Neuronal stem cell (in vitro differentiated cells): Measurements from ENCODE around the gene ECSCR.

Experiments
- DNase-seq: peaks from one replicate; pipeline ENCODE4 v3.0.0-alpha.2; 2013; ENCODE audit warnings: low spot score
- H2AFZ ChIP-seq: one replicate; pipeline ENCODE4 v1.6.1; 2013; ENCODE audit warnings: mild to moderate bottlenecking, low read length, inconsistent platforms
- H2AK5ac ChIP-seq: 2 replicates; pipeline ENCODE4 v1.6.1; 2013; ENCODE audit warnings: low read depth, mild to moderate bottlenecking, inconsistent platforms, low read length, moderate library complexity, mixed read lengths
- H2BK120ac ChIP-seq: 2 replicates; pipeline ENCODE4 v1.6.1; 2013; ENCODE audit warnings: low read depth, mild to moderate bottlenecking, inconsistent platforms, low read length, moderate library complexity, mixed read lengths
- H2BK12ac ChIP-seq: one replicate; pipeline ENCODE4 v1.6.1; 2013; ENCODE audit warnings: low read length, inconsistent platforms
- H2BK15ac ChIP-seq: 2 replicates; pipeline ENCODE4 v1.6.1; 2013; ENCODE audit warnings: mild to moderate bottlenecking, low read length, inconsistent platforms, mixed read lengths
- H2BK5ac ChIP-seq: one replicate; pipeline ENCODE4 v1.6.1; 2013; ENCODE audit warnings: inconsistent platforms, mild to moderate bottlenecking, low read length, moderate library complexity
- H3K14ac ChIP-seq: one replicate; pipeline ENCODE4 v1.6.1; 2013; ENCODE audit warnings: low read length, inconsistent platforms
- H3K18ac ChIP-seq: 2 replicates; pipeline ENCODE4 v1.6.1; 2013; ENCODE audit warnings: low read length, inconsistent platforms
- H3K23ac ChIP-seq: 2 replicates; pipeline ENCODE4 v1.6.1; 2013; ENCODE audit warnings: low read depth, mild to moderate bottlenecking, mixed read lengths, low read length, inconsistent platforms; ENCODE audit not compliant: poor library complexity
- H3K27ac ChIP-seq: replicated peaks from 3 replicates; pipeline ENCODE4 v1.5.1; 2013; ENCODE audit warnings: low read length, inconsistent platforms
- H3K27me3 ChIP-seq, 3 experiments: 2 replicates each; pipeline ENCODE4 v1.6.1; 2013; ENCODE audit warnings: low read length in 3 of 3, mild to moderate bottlenecking in 2 of 3, inconsistent platforms in 1 of 3, low read depth in 1 of 3, mixed read lengths in 1 of 3, moderate library complexity in 1 of 3; ENCODE audit not compliant: control insufficient read depth in 3 of 3, insufficient read depth in 3 of 3
- H3K36me3 ChIP-seq, 2 donors: replicated peaks in 1 of 2; 2 replicates each; pipeline ENCODE4 v1.6.1; 2013; ENCODE audit warnings: low read length in 2 of 2; ENCODE audit not compliant: control insufficient read depth in 2 of 2, insufficient read depth in 2 of 2
- H3K4ac ChIP-seq: 2 replicates; pipeline ENCODE4 v1.6.1; 2013; ENCODE audit warnings: inconsistent platforms, mild to moderate bottlenecking, low read length, moderate library complexity
- H3K4me1 ChIP-seq, 2 donors: 1 replicate in 1 of 2; 2 replicates in 1 of 2; pipeline ENCODE4 v1.6.1; 2013; ENCODE audit warnings: low read length in 2 of 2, low read depth in 1 of 2; ENCODE audit not compliant: control insufficient read depth in 2 of 2, insufficient read depth in 1 of 2
- H3K4me2 ChIP-seq: one replicate; pipeline ENCODE4 v1.6.1; 2013; ENCODE audit warnings: mild to moderate bottlenecking, low read length, inconsistent platforms; ENCODE audit not compliant: insufficient read depth, poor library complexity, severe bottlenecking
- H3K4me3 ChIP-seq, 2 donors: 2 replicates each; pipeline ENCODE4 v1.5.1; 2013; ENCODE audit warnings: low read length in 2 of 2, mild to moderate bottlenecking in 2 of 2, inconsistent platforms in 1 of 2, moderate library complexity in 1 of 2
- H3K79me1 ChIP-seq: one replicate; pipeline ENCODE4 v1.6.1; 2013; ENCODE audit warnings: low read depth, mild to moderate bottlenecking, inconsistent platforms, low read length, moderate library complexity
- H3K9ac ChIP-seq: one replicate; pipeline ENCODE4 v1.6.1; 2013; ENCODE audit warnings: mild to moderate bottlenecking, low read depth, low read length, inconsistent platforms; ENCODE audit not compliant: poor library complexity
- H3K9me3 ChIP-seq, 2 donors: replicated peaks in 1 of 2; 2 replicates each; pipeline versions ENCODE3 to v1.6.1; 2013; ENCODE audit warnings: low read length in 2 of 2, mild to moderate bottlenecking in 2 of 2, inconsistent platforms in 1 of 2, low read depth in 1 of 2, mixed read lengths in 1 of 2, moderate library complexity in 1 of 2; ENCODE audit not compliant: control insufficient read depth in 2 of 2, insufficient read depth in 1 of 2
- H4K8ac ChIP-seq: one replicate; pipeline ENCODE4 v1.6.1; 2013; ENCODE audit warnings: low read depth, mild to moderate bottlenecking, inconsistent platforms, low read length, moderate library complexity
- H4K91ac ChIP-seq: one replicate; pipeline ENCODE4 v1.6.1; 2013; ENCODE audit warnings: low read length, low read depth, mild to moderate bottlenecking, inconsistent platforms; ENCODE audit not compliant: poor library complexity
- WGBS, 2 donors: extraction: QIAGEN DNeasy Blood & Tissue Kit; methylation state at CpG; one replicate each; pipeline ENCODE4 v1.1.7; 2013; ENCODE audit warnings: missing lambda C conversion rate in 2 of 2, mixed read lengths in 1 of 2; ENCODE audit not compliant: insufficient read length in 2 of 2, insufficient replicate concordance in 1 of 2; ENCODE audit errors: extremely low coverage in 2 of 2; 5-methylcytosine and 5-hydroxymethylcytosine counted together

The ECSCR gene

DNA sequence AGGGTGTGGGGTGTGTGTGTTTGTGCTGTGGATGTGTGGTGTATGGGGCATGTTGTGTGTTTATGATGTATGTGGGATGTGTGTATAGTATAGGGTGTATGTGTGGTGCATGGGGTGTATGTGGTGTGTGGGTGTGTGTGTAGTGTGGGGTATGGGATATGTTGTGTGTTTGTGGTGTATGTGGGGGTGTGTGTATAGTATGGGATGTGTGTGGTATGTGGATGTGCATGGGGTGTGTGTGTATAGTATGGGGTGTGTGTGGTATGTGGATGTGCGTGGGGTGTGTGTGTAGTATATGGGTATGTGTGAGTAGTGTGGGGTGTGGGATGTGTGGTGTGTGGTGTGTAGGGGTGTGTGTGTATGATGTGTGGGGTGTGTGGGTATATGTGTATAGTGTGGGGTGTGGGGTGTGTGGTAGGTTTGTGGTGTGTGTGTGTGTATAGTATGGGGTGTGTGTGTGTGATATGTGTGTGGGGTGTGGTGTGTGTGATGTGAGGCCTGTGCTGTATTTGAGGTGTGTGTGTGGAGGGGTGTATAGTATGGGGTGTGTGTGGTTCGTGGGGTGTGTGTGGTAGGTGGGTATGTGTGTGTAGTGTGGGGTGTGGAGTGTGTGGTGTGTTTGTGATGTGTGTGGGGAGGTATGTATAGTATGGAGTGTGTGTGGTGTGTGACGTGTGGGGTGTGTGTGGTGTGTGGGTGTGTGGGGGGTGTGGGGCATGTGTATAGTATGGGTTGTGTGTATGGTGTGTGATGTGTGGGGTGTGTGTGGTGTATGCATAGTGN is 10.5 kb downstream of the ECSCR start:
- H3K79me1 ChIP-seq = peaks cover 2% of the 10 kb centered on the region
- 100% methylated on average over 1 to 3 of the region's 3 CpGs for WGBS, 2 donors
- H2BK120ac ChIP-seq = no peak overlapping the region
- H3K27ac ChIP-seq = no peak overlapping the region
- H2BK12ac ChIP-seq = no peak overlapping the region
- H2AK5ac ChIP-seq = no peak overlapping the region
- no peak for DNase-seq
- no peak overlapping the region for H2BK15ac ChIP-seq
- H3K4me1 ChIP-seq = no peaks in the 10 kb centered on the region
- H3K4ac ChIP-seq = no peak overlapping the region
- peak overlapping the region; percentile 85 for H4K91ac ChIP-seq
- H3K9me3 ChIP-seq = peaks cover 0 to 7% of the 10 kb centered on the region in 2 donors
- H3K18ac ChIP-seq = no peak overlapping the region
- H3K27me3 ChIP-seq = peaks cover 0 to 3% (median under 1%) of the 10 kb centered on the region in 3 experiments
- H4K8ac ChIP-seq = no peak overlapping the region
- H3K23ac ChIP-seq = no peak overlapping the region
- no peaks in the 10 kb centered on the region for H3K36me3 ChIP-seq
- H3K4me2 ChIP-seq = no peak overlapping the region
- H3K4me3 ChIP-seq = peak overlapping the region in 1 of 2 donors; percentile 52
- no peak overlapping the region for H3K9ac ChIP-seq
- no peak overlapping the region for H2BK5ac ChIP-seq
- H2AFZ ChIP-seq = no peak overlapping the region
- peak overlapping the region; percentile 26 for H3K14ac ChIP-seq

DNA sequence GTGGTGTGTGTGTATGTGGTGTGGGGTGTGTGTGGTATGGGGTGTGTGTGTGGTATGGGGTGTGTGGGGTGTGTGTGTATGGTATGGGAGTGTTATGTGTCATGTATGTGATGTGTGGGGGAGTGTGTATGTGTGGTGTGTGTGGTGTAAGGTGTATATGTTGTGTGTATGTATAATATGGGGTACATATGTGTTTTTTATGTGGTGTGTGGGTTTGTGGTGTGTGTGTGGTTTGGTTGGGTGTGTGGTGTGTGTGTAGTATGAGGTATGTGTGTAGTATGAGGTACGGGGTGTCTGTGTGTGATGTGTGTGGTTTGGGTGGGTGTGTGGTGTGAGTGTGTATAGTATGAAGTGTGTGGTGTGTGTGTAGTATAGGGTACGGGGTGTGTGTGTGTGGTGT is 11.4 kb downstream of the ECSCR start:
- Histone ChIP-seq H3K4ac (no peak overlapping the region), H3K9me3 (peaks cover 0 to 7% of the 10 kb centered on the region in 2 donors), H3K36me3 (no peaks in the 10 kb centered on the region), H3K4me1 (no peaks in the 10 kb centered on the region), H2BK15ac (no peak overlapping the region), H3K27ac (no peak overlapping the region), H2BK5ac (no peak overlapping the region), H4K91ac (no peak overlapping the region), H3K4me3 (peak overlapping the region in 1 of 2 donors; percentile 73), H2BK12ac (no peak overlapping the region), H3K23ac (no peak overlapping the region), H3K27me3 (peaks cover 0 to 3% (median 0%) of the 10 kb centered on the region in 3 experiments), H4K8ac (no peak overlapping the region), H2BK120ac (no peak overlapping the region), H3K4me2 (no peak overlapping the region), H2AFZ (no peak overlapping the region), H3K79me1 (peaks cover 2% of the 10 kb centered on the region), H3K18ac (no peak overlapping the region), H3K14ac (peak overlapping the region; percentile 25), H3K9ac (no peak overlapping the region), H2AK5ac (no peak overlapping the region)
- no peak for DNase-seq
- WGBS, 2 donors = 100% methylated on average over 2 of the region's 2 CpGs

DNA sequence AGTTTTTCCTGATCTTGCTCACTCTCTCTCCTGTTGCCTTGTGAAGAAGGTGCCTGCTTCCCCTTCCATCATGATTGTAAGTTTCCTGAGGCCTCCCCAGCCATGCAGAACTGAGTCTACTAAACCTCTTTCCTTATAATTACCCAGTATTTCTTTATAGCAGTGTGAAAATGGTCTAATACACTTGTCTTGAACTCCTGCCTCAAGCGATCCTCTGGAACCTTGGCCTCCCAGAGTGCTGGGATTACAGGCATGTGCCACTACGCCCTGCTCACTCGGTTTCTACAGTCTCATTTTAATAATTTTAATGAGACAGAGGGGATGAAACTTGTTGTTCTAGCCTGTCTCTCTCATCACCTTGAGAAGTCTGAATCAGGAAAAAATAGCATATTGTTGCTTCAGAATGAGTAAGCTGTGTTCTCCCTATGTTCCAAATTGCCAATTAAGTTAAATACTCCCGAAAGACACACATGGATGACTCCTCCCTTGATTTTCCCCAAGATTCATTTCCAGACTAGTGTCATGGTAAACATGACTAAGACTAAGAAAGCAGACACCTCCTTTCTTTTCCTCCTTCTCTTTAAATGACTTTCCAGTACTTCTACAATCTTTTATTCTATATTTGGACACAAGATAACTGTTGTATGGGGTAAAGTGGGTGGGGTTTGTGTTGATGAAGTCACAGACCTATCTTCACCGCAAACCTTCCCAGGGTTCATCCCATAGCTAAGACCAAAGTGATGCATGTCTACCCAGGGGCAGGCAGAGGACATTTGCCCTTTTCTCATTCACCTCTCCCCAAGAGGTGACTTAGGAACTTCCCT is 15.4 kb downstream of the ECSCR start:
- no peak overlapping the region for H2BK15ac ChIP-seq
- H3K14ac ChIP-seq = no peak overlapping the region
- H3K79me1 ChIP-seq = no peaks in the 10 kb centered on the region
- no peak overlapping the region for H2BK12ac ChIP-seq
- no peaks in the 10 kb centered on the region for H3K9me3 ChIP-seq
- H4K91ac ChIP-seq = no peak overlapping the region
- no peak overlapping the region for H2BK5ac ChIP-seq
- H3K4me2 ChIP-seq = no peak overlapping the region
- H3K4me1 ChIP-seq = no peaks in the 10 kb centered on the region
- no peak for DNase-seq
- no peak overlapping the region for H3K23ac ChIP-seq
- no peak overlapping the region for H3K4me3 ChIP-seq
- H2AK5ac ChIP-seq = no peak overlapping the region
- H3K9ac ChIP-seq = no peak overlapping the region
- H3K4ac ChIP-seq = no peak overlapping the region
- no CpG with 5 or more reads among the region's 5 CpGs for WGBS, 2 donors
- no peaks in the 10 kb centered on the region for H3K36me3 ChIP-seq
- H3K27ac ChIP-seq = no peak overlapping the region
- H2AFZ ChIP-seq = no peak overlapping the region
- no peak overlapping the region for H2BK120ac ChIP-seq
- H4K8ac ChIP-seq = no peak overlapping the region
- H3K27me3 ChIP-seq = peaks cover 0 to 9% (median 0%) of the 10 kb centered on the region in 3 experiments
- no peak overlapping the region for H3K18ac ChIP-seq
